Memory B cell (primary cell): ENCODE data around the gene B4GALT1.

Source experiments
- ATAC-seq: fragments of 150-1000 bp; cut with Tn5 transposase; 2 replicates; pipeline ENCODE4 v1.10.0; 2021; ENCODE audit warnings: low read depth, mild to moderate bottlenecking, moderate library complexity
- DNase-seq, 2 donors: peaks; one replicate each; pipeline ENCODE4 v3.0.0; 2022; ENCODE audit warnings: low spot score in 2 of 2
- H3K27ac Mint-ChIP-seq: one replicate; pipeline ENCODE4 v1.8.0; 2022; ENCODE audit warnings: mild to moderate bottlenecking, moderate library complexity, mixed read lengths
- H3K27me3 Mint-ChIP-seq: one replicate; pipeline ENCODE4 v1.8.0; 2022; ENCODE audit warnings: mixed read lengths
- H3K36me3 Mint-ChIP-seq: one replicate; pipeline ENCODE4 v1.8.0; 2022; ENCODE audit warnings: mild to moderate bottlenecking, mixed read lengths
- H3K4me1 Mint-ChIP-seq: one replicate; pipeline ENCODE4 v1.8.0; 2022; ENCODE audit warnings: mixed read lengths
- H3K4me3 Mint-ChIP-seq: one replicate; pipeline ENCODE4 v1.8.0; 2022; ENCODE audit warnings: mild to moderate bottlenecking, moderate library complexity, mixed read lengths
- H3K9me3 Mint-ChIP-seq: one replicate; pipeline ENCODE4 v1.8.0; 2022; ENCODE audit warnings: mixed read lengths

B4GALT1 gene

DNA sequence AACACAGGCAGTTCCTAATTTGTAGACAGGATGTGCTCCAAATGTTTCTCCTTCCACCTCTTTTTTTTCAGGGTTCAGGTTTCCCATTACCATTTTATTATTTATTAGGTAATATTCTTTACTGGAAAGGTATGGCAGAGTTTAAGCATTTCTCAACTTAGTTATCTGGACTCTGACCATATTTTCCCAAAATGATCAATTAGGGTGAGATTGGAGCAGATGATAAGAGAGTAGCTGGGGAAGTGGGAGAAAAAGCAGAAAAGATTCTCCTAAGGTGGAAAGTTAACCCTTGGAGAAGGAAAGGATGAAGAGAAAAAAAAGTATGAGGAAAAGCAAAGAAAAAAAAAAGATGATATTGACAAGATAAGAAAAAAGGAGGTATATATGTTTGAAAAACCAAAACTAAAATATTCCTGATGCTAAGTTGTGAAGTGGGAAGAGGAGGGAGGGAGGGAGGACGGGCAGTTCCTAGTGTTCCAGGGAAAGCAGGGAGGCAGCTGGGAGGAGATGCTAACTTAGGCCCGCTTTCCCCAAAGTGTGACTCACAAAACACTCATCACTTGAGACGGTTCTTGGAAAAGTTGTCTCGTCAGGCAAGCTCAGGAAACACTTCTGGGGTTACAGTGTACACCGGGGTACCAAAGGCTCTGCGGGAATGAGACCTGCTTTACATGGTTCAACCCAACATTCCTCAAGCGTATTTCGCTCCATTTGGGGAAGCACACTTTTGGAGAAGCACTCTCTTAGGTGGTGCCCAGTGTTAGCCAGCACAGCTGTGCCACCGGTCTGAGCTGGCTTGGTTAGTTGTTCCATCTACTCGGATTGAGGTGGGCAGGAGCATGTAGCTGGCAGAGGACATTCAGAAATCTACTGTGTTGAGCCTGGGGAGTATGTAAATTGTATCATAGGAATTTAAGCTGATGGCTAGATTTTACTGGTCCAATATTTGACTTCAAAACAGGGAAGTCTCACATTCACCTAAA lies 35.1 kb downstream of the B4GALT1 start:
- ATAC-seq (no peak), DNase-seq (no peak)
- no peaks in the 10 kb centered on the region for H3K27me3 Mint-ChIP-seq
- no peak overlapping the region for H3K4me3 Mint-ChIP-seq
- H3K9me3 Mint-ChIP-seq: no peaks in the 10 kb centered on the region
- H3K27ac Mint-ChIP-seq: peak overlapping the region; percentile 99
- peaks cover 39% of the 10 kb centered on the region for H3K36me3 Mint-ChIP-seq
- H3K4me1 Mint-ChIP-seq: peaks cover 60% of the 10 kb centered on the region

DNA sequence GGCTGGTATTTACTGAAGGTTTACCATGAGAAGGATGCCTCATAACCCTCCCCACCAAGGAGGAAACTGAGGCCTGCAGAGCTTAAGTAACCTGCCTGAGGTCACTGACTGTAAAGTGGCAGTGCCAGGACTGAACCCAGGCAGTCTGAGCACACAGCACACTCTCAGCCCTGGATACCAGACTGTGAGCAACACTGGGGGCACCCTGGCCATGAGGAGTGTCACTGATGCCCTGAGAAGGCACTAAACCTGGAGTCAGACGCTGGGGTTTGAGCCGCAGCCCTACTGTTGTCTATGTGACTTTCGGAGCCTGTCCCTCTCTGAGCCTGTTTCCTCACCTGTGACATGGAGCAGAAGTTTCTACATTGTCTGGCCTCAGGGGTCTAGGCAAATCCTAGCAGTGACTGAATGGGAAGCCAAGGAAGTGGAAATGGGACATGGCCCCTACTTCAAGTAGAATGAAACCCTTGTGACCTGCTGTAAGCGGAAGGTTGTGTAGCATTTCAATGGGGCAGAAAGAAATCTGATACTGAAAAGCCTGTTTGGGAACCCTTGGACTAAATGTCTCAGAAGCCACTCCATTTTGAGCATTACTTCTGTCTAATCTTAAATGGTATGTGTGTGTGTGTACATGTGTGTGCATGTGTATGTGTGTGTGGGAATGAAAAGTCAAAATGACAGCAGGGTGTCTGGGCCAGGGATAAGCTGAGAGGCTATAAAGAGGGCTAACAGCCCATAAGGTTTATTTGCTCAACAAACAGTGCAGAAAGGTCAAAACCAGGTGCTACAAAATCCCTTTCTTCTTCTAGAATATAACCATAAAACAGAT lies 36.0 kb downstream of the B4GALT1 start:
- H3K36me3 Mint-ChIP-seq: peaks cover 39% of the 10 kb centered on the region
- no peak overlapping the region for H3K4me3 Mint-ChIP-seq
- DNase-seq: no peak
- H3K27me3 Mint-ChIP-seq: no peaks in the 10 kb centered on the region
- H3K4me1 Mint-ChIP-seq: peaks cover 57% of the 10 kb centered on the region
- no peak for ATAC-seq
- no peaks in the 10 kb centered on the region for H3K9me3 Mint-ChIP-seq
- H3K27ac Mint-ChIP-seq: peak overlapping the region; percentile 99

DNA sequence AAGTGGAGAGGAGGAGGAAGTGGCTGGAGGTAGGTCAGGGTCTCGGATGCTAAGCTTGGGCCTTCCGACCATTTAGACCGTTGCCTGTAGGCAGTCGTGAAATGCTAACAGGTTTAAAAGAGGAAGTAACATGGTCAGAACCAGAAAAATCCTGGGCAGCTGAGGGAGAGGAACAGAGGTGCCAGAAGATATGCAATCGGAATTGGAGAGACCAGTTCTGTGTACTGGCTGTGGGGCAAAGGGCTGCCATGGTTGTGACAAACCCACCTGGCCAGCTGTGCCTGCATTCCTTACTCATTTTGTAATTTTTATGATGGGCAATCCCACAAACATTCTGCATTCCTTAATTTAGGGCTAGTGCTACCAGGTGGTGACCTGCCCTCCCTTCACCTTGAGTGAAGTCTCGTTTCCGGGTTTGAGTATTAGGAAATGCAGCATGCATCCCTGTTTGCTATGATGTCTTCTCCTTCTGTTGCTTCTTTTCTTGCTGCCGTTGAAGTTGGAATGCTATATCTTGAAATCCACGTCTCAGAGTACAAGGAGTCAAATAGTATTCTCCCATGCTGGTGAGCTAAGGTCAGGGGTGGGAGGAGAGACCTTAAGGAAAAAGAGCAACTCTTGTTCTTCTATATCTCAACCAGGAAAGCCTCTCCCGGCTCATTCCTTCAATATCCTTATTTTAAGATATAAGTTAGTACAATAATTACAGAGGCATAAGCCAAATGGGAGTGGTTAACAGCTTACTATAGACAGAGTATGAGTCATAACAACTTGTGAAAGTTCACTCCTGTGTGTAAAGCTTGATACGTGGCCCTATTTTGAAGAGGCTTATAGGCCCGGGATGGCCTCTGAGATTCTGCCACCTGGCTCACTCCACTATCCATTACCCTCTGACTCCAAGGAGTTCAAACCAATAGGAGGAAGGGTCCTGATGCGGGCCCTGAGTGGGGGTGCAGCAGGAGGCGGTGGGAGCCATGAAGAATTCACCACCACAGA lies 37.0 kb downstream of the B4GALT1 start:
- DNase-seq (no peak), ATAC-seq (peak; percentile 41)
- Mint-ChIP-seq H3K9me3 (no peaks in the 10 kb centered on the region), H3K4me3 (peak overlapping the region; percentile 15), H3K27me3 (no peaks in the 10 kb centered on the region), H3K36me3 (peaks cover 34% of the 10 kb centered on the region), H3K4me1 (peaks cover 53% of the 10 kb centered on the region), H3K27ac (peak overlapping the region; percentile 99)

DNA sequence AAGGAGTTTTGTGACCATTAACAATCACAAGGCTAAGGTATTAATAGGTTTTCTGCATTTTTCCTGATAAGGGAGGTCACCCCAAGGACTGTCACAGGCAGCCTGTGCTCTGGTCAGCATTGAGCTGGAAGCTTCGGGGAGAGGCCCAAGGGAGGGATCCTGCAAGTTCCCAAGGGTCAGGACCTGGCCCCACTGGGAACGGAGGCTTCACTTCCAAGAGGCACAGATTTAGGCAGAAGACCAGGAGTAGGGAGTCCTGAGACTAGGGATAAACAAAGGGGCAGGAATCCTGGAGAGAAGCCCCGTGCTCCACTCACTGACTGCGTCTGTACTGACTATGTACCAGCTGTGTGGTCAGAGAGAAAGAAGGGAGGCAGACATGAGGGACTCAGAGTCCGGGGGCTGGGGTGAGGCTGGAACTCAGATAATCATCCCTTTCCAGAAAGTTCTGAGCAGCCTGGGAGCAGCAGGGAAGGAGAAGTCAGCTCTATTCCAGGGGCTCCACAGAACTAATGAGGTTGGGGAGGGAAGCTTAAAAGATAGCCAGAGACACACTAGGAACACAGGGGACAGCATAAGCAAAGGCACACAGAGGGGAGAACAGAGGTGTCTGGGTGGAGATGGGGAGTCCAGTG lies 37.8 kb downstream of the B4GALT1 start:
- peak overlapping the region; percentile 99 for H3K27ac Mint-ChIP-seq
- peak overlapping the region; percentile 15 for H3K4me3 Mint-ChIP-seq

DNA sequence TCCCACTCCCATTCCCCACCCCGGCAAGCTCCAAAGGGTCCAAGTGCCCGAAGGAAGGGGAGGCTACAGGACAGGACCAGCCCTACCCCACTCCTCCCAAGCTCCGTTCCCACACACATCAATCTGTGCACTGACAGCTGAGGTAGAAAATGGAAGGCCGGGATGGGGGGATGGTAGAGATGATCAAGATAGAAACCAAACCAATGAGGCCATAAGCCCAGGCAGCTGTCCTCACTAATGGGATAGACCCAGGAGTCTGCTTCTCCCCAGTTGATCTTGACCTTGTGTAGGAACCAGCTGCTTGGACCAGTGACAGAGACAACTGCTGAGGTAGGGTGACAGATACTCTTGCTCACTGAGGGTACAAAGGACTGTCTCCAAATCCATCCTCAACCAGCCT lies 38.6 kb downstream of the B4GALT1 start:
- Mint-ChIP-seq H3K4me1 (peaks cover 60% of the 10 kb centered on the region), H3K27ac (peak overlapping the region; percentile 99), H3K4me3 (peak overlapping the region; percentile 31), H3K9me3 (no peaks in the 10 kb centered on the region), H3K36me3 (peaks cover 28% of the 10 kb centered on the region), H3K27me3 (no peaks in the 10 kb centered on the region)
- ATAC-seq (no peak), DNase-seq (no peak)

More for the DNA sequence above, 37.8 kb downstream of the B4GALT1 start:
- Mint-ChIP-seq H3K4me1 (peaks cover 57% of the 10 kb centered on the region), H3K9me3 (no peaks in the 10 kb centered on the region), H3K36me3 (peaks cover 33% of the 10 kb centered on the region), H3K27me3 (no peaks in the 10 kb centered on the region)
- DNase-seq: no peak
- no peak for ATAC-seq

DNA sequence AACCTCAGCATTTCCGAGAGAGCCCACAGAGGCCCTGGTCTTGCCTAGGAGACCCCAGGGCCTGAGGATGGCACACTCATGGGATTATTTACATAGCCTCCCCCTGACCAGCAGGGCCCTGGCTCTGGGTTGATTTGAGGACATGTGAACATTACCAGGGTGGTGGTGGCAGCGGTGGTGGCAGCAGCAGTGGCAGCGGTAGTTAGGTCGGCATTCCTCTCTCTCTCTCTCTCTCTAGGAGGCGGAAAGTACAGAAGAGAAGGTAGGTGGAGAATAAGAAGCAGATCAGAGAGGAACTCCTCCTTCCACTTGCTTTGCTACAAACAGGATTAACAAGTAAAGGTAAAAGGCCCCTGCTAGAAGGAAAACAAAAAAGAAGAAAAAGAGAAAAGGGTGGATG lies 39.3 kb downstream of the B4GALT1 start:
- H3K4me3 Mint-ChIP-seq: no peak overlapping the region
- H3K9me3 Mint-ChIP-seq: no peaks in the 10 kb centered on the region
- DNase-seq (no peak), ATAC-seq (no peak)
- H3K36me3 Mint-ChIP-seq: peaks cover 25% of the 10 kb centered on the region
- peaks cover 56% of the 10 kb centered on the region for H3K4me1 Mint-ChIP-seq
- H3K27me3 Mint-ChIP-seq: no peaks in the 10 kb centered on the region
- H3K27ac Mint-ChIP-seq: peak overlapping the region; percentile 99

DNA sequence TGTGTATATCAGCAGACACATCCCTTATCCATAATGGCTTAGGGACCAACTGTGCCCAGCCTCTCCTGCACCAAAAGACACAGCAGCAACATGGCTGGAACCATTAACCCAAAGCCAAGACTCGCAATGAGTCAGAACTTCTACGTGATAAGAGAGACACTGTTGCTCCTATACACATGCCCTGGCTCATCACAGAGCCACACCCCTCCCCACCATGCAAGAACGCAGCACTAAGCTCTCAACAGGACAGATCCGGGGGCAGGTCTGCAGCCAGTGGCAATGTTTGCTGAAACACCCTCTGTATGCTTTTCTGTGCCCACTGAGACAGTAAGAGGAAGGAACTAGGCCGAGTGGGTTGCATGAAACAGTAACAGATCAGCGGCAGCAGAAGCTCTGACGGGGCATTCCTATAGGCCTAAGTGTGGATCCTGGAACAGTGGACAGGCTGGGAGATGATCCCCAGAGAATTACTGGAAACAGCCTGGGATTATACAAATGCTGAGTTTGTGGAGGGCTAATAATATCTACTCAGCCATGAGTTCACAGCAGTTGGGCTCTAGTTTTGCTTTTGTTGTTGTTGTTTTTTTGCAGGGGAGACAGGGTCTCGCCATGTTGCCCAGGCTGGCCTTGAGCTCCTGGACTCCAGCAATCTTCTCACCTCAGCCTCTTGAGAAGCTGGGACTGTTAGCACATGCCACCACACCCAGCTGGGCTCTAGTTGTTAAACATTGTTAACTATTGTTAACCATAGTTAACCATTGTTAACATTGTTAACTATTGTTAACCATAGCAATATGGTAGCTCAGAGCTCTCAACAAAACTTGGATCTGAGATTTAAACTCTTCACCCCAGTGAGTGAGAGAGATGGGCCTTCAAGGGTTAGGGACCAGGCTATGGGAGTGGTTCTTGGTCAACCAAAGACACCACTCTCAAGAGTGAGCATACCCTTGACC lies 41.0 kb downstream of the B4GALT1 start:
- peaks cover 56% of the 10 kb centered on the region for H3K4me1 Mint-ChIP-seq
- peak; percentile 46 to 66 for DNase-seq
- H3K27ac Mint-ChIP-seq: peak overlapping the region; percentile 99
- peaks cover 17% of the 10 kb centered on the region for H3K36me3 Mint-ChIP-seq
- peak; percentile 69 for ATAC-seq
- no peaks in the 10 kb centered on the region for H3K27me3 Mint-ChIP-seq
- H3K4me3 Mint-ChIP-seq: peak overlapping the region; percentile 77
- H3K9me3 Mint-ChIP-seq: no peaks in the 10 kb centered on the region

DNA sequence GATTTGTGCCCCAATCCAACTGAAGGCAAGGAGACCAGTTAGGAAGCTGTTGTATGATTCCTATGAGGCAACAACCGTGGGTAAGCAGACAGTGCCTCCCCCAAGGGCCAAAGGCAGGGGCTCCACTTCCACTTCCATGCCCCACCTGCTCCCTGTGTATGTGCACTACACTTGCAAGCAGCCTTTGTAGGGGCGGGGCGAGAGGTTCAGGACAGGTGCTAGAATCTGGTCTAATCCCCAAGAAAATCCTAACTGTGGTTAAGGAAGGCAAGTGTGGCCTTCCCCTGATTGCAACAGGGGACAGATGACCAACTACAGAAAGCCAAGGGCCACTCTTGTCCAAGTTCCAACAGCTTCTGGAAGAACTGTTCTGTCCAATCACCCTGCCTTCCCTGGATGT lies 41.7 kb downstream of the B4GALT1 start:
- Mint-ChIP-seq H3K4me1 (peaks cover 58% of the 10 kb centered on the region), H3K27me3 (no peaks in the 10 kb centered on the region), H3K9me3 (no peaks in the 10 kb centered on the region), H3K4me3 (peak overlapping the region; percentile 77), H3K36me3 (peaks cover 13% of the 10 kb centered on the region), H3K27ac (peak overlapping the region; percentile 99)
- no peak for DNase-seq
- ATAC-seq: no peak

DNA sequence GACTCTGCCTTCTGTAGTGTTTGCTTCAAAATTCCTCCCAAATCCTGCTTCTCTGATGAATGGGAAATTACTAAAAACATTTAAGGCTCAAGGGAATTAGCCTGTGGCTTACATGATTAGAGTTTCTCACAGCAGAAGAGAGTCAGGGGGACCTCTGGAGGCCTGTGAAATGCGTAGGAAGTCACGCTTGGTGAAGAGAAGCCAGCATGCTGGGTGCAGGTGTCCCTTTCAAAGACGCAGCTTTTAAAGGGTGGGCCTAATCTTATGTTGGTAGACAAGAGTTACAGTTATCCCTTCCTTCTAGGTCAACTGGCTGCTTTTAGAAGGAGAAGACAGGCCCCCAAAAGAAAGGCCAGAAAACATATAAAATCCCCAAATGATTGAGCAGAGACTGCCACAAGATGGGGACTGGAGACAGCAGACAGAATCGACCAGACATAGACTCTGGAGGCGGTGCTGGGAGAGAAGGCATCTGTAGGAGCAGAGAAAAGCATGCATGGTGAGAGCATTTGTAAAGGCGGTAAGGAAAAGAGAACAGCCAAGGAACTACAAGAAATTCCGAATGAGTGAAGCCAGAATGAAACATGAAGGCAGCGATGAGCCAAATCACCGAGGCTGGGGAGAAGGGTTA lies 42.3 kb downstream of the B4GALT1 start:
- ATAC-seq: peak; percentile 86
- Mint-ChIP-seq H3K27ac (peak overlapping the region; percentile 99), H3K4me3 (peak overlapping the region; percentile 73), H3K27me3 (no peaks in the 10 kb centered on the region), H3K9me3 (no peaks in the 10 kb centered on the region), H3K36me3 (peaks cover 16% of the 10 kb centered on the region), H3K4me1 (peaks cover 53% of the 10 kb centered on the region)
- peak; percentile 41 to 76 for DNase-seq

DNA sequence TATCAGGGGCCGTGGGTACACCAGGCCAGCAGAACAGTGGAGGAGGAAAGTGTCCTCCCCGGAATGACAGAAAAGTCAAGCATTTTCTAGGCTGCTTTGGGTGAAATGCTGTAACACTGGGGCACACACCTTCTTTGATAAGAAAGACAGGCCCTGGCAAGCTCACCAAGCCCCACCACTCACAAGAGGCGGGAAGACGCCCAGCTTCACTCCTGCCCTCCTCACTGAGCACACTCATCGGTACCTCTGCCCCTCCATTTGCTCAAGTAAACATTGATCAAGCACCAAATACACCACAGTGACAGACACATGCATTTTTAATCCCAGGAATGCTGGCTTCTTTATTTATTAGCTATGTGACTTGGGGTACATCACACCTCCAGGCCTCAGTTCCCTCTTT lies 43.1 kb downstream of the B4GALT1 start:
- DNase-seq: no peak
- Mint-ChIP-seq H3K9me3 (no peaks in the 10 kb centered on the region), H3K27ac (peak overlapping the region; percentile 99), H3K4me3 (no peak overlapping the region), H3K27me3 (no peaks in the 10 kb centered on the region), H3K4me1 (peaks cover 49% of the 10 kb centered on the region), H3K36me3 (peaks cover 15% of the 10 kb centered on the region)
- no peak for ATAC-seq

DNA sequence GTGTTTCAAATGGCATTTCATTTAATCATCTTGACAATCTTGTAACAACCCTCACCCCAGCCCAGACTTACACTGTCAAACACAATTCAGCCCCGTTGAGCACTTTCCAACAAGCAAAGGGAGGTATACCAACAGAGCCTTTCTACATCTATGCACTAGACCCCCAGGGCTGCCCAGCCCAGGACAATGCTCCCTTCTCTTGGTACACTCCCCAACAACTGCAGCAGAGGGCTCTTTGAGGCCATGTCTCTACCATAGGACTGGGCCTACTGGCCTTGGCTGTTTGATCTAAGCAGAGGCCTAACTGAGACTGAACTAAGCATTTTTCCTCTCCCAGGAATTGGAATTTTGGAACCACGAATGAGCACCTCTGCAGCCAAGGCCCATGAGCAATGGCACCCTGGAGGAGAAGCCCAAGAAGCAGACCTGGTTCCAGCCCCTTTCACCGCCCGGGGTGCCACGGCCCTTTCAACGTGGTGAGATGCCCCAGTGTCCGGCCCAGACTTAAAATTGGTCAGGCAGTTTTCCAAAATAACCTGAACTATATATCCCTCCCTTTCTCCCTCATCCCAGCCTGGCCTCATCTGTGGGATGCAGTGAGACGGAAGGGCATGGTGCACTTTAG lies 43.6 kb downstream of the B4GALT1 start:
- Mint-ChIP-seq H3K36me3 (peaks cover 15% of the 10 kb centered on the region), H3K4me1 (peaks cover 47% of the 10 kb centered on the region), H3K27me3 (no peaks in the 10 kb centered on the region), H3K9me3 (no peaks in the 10 kb centered on the region), H3K27ac (peak overlapping the region; percentile 99), H3K4me3 (no peak overlapping the region)
- ATAC-seq (no peak), DNase-seq (no peak)
